ENCODE measurements around the gene OR8G5. TPM values are rescaled to one million over a fixed set of nuclear protein-coding genes. Genes with fewer than 3 reads are reported as not detected.
"Not testable (repeated sequence)": the region's sequence is repeated elsewhere in the genome, so short reads cannot be mapped to it uniquely, and the experiment has no call there.

Gene OR8G5
- total RNA-seq, 1 donor from 2014 or later: not detected

DNA sequence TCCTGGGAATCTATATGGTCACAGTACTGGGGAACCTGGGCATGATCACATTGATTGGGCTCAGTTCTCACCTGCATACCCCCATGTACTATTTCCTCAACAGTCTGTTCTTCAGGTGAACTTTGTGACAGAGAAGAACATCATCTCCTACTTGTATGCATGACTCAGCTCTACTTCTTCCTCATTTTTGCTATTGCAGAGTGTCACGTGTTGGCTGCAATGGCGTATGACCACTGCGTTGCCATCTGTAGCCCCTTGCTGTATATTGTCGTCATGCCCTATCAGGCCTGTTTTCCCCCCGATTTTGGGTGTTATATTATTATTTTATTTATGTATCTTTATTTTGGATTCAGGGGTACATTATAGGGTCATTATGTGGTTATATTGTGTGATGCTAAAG, 17.7 kb upstream of the OR8G5 start:
- TF ChIP-seq, protein P1, sequence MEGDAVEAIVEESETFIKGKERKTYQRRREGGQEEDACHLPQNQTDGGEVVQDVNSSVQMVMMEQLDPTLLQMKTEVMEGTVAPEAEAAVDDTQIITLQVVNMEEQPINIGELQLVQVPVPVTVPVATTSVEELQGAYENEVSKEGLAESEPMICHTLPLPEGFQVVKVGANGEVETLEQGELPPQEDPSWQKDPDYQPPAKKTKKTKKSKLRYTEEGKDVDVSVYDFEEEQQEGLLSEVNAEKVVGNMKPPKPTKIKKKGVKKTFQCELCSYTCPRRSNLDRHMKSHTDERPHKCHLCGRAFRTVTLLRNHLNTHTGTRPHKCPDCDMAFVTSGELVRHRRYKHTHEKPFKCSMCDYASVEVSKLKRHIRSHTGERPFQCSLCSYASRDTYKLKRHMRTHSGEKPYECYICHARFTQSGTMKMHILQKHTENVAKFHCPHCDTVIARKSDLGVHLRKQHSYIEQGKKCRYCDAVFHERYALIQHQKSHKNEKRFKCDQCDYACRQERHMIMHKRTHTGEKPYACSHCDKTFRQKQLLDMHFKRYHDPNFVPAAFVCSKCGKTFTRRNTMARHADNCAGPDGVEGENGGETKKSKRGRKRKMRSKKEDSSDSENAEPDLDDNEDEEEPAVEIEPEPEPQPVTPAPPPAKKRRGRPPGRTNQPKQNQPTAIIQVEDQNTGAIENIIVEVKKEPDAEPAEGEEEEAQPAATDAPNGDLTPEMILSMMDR (IDR thresholded peaks at IDR 0.05; ENCODE audit: unreplicated experiment): no peak
- Mint-ChIP-seq H3K27me3 (no peaks in the 10 kb centered on the region), H3K36me3 (ENCODE audit: insufficient read depth) (no peaks in the 10 kb centered on the region), H3K27ac (no peak overlapping the region), H3K9me3 (ENCODE audit: low read depth) (no peaks in the 10 kb centered on the region), H3K4me1 (ENCODE audit: low read depth) (peaks cover under 1% of the 10 kb centered on the region), H3K4me3 (ENCODE audit: low read depth) (no peak overlapping the region)
- DNase-seq (ENCODE audit: low spot score, unreplicated experiment): no peak

DNA sequence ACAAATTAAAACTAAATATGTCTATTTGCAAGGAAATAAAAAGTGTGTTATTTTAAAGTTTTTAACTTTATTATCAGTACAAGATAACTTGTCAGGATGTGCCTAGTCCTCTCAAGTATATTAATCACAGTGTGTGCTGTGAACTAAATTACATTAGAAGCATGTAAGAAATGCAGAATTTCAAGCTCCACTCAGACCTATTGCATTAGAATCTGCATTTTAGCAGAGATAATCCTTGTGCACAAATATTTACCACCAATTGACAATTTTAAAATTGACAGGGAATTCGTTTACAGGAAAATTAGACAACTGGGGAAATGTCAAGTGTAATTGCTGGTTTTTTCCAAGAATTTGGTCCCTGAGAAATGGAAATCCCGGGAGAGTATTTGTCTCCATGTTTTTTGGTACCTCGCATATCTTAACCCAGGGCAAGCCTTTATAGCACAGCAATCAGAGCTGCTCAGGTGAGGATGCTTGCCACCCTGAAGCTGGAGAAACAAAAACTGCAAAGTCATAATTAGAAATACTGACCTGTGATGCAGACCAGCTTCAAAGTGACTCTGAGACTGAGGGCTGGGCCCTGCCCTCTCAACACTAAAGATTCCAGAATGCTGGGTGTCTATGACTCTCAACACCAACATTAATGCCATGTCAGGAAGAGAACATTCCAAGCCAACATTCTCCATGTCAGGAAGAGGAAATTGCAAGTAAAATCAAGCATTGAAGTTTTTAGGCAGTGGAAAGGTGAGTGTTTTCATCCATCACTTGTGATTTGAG, 15.4 kb upstream of the OR8G5 start, which contains the start of gene OR8G1:
TSS of gene OR8G1 (plus strand) at position 475 of the 777 bp plus-strand sequence. CDS start 8,581 bp downstream, outside the sequence.
- H3K9me3 Mint-ChIP-seq (ENCODE audit: low read depth): no peaks in the 10 kb centered on the region
- no peak for DNase-seq (ENCODE audit: low spot score, unreplicated experiment)
- TF ChIP-seq, protein P1 (IDR thresholded peaks at IDR 0.05; ENCODE audit: unreplicated experiment): no peak
- H3K4me3 Mint-ChIP-seq (ENCODE audit: low read depth): no peak within 1 kb of the TSS
- H3K36me3 Mint-ChIP-seq (ENCODE audit: insufficient read depth): no peaks in the 10 kb centered on the region
- no peak within 1 kb of the TSS for H3K27ac Mint-ChIP-seq
- H3K4me1 Mint-ChIP-seq (ENCODE audit: low read depth): no peaks in the 10 kb centered on the region
- no peaks in the 10 kb centered on the region for H3K27me3 Mint-ChIP-seq

DNA sequence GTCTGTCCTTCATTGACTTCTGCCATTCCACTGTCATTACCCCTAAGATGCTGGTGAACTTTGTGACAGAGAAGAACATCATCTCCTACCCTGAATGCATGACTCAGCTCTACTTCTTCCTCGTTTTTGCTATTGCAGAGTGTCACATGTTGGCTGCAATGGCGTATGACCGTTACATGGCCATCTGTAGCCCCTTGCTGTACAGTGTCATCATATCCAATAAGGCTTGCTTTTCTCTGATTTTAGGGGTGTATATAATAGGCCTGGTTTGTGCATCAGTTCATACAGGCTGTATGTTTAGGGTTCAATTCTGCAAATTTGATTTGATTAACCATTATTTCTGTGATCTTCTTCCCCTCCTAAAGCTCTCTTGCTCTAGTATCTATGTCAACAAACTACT, 6.3 kb upstream of the OR8G5 start:
- not testable (repeated sequence) for H3K27me3 Mint-ChIP-seq; H3K9me3 Mint-ChIP-seq (ENCODE audit: low read depth); H3K4me3 Mint-ChIP-seq (ENCODE audit: low read depth); H3K4me1 Mint-ChIP-seq (ENCODE audit: low read depth); H3K27ac Mint-ChIP-seq; DNase-seq (ENCODE audit: low spot score, unreplicated experiment); H3K36me3 Mint-ChIP-seq (ENCODE audit: insufficient read depth)

DNA sequence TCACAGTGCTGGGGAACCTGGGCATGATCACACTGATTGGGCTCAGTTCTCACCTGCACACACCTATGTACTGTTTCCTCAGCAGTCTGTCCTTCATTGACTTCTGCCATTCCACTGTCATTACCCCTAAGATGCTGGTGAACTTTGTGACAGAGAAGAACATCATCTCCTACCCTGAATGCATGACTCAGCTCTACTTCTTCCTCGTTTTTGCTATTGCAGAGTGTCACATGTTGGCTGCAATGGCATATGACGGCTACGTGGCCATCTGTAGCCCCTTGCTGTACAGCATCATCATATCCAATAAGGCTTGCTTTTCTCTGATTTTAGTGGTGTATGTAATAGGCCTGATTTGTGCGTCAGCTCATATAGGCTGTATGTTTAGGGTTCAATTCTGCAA, 8.9 kb downstream of the OR8G5 start:
- not testable (repeated sequence) for H3K4me1 Mint-ChIP-seq (ENCODE audit: low read depth); H3K27ac Mint-ChIP-seq; H3K9me3 Mint-ChIP-seq (ENCODE audit: low read depth); DNase-seq (ENCODE audit: low spot score, unreplicated experiment); H3K4me3 Mint-ChIP-seq (ENCODE audit: low read depth); H3K36me3 Mint-ChIP-seq (ENCODE audit: insufficient read depth); H3K27me3 Mint-ChIP-seq

DNA sequence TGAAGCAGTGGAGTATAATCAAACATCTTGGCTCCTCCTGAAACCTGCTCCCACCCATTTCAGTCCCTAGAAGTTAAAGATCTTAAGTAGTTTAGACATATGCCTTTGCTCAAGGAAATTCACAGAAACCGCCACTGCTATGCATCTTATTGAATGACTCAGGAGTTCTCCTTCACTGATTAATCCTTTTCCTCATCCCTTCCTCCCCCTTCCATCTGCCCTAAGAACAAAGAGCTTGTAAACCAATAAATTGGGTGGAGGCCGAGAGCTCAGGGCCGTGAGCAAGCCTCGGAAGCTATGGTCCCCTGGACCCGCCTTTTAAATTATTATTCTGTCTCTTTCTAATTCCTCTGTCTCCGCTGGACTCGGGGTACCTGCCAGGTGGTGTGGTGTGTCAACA, 14.7 kb downstream of the OR8G5 start:
- not testable (repeated sequence) for DNase-seq (ENCODE audit: low spot score, unreplicated experiment); H3K4me3 Mint-ChIP-seq (ENCODE audit: low read depth); H3K4me1 Mint-ChIP-seq (ENCODE audit: low read depth); H3K9me3 Mint-ChIP-seq (ENCODE audit: low read depth); H3K27ac Mint-ChIP-seq; H3K27me3 Mint-ChIP-seq; H3K36me3 Mint-ChIP-seq (ENCODE audit: insufficient read depth)

DNA sequence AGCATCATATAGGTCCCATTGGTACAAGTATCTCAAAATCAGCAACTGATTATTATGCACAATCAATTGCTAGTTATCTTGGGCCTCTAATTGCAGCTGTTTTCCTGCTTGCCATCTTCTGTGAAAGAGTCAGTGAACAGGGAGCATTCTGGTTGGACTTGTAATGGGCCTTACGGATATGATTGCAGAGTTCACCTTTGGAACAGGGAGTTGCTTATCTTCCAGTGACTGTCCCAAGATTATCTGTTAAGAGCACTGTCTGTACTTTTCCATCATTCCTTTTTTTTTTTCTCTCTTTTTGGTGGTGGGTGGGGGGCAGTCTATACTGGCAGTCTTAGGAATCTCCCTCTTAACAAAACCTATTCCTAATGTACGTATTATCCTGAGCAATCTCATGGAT, 17.8 kb downstream of the OR8G5 start:
- Mint-ChIP-seq H3K36me3 (ENCODE audit: insufficient read depth) (no peaks in the 10 kb centered on the region), H3K4me3 (ENCODE audit: low read depth) (no peak overlapping the region), H3K27ac (no peak overlapping the region), H3K27me3 (no peaks in the 10 kb centered on the region), H3K4me1 (ENCODE audit: low read depth) (peaks cover 7% of the 10 kb centered on the region), H3K9me3 (ENCODE audit: low read depth) (no peaks in the 10 kb centered on the region)
- no peak for DNase-seq (ENCODE audit: low spot score, unreplicated experiment)
- TF ChIP-seq, protein P1 (IDR thresholded peaks at IDR 0.05; ENCODE audit: unreplicated experiment): no peak

DNA sequence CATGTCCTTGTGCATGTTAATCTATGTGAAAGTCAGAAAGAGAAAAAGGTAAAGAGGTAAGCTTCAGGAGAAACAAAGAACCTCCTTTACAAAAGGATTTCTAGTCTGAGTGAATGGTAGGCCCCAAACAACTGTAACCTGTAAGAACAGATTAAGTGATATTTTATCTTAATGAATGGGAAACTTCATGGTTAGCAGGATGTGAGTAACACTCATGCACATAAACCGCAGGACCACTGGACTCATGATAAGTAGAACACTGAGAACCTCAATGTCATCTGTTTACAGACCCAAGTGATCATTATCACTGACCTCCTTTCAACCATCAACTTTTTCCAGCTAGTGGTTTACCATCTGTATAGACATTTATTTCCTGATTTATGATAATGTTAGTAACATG, 19.9 kb downstream of the OR8G5 start:
- no peaks in the 10 kb centered on the region for H3K27me3 Mint-ChIP-seq
- TF ChIP-seq, protein P1 (IDR thresholded peaks at IDR 0.05; ENCODE audit: unreplicated experiment): no peak
- peaks cover 13% of the 10 kb centered on the region for H3K9me3 Mint-ChIP-seq (ENCODE audit: low read depth)
- H3K36me3 Mint-ChIP-seq (ENCODE audit: insufficient read depth): no peaks in the 10 kb centered on the region
- peaks cover 7% of the 10 kb centered on the region for H3K4me1 Mint-ChIP-seq (ENCODE audit: low read depth)
- H3K4me3 Mint-ChIP-seq (ENCODE audit: low read depth): no peak overlapping the region
- DNase-seq (ENCODE audit: low spot score, unreplicated experiment): no peak
- no peak overlapping the region for H3K27ac Mint-ChIP-seq

All from progenitor cell of endocrine pancreas (in vitro differentiated cells).